ENCODE measurements around the gene PCCA. TPM values are rescaled to one million over a fixed set of nuclear protein-coding genes. Genes with fewer than 3 reads are reported as not detected.
A peak's percentile ranks its signal among the peaks of the same experiment; 100 is the strongest.

The PCCA gene
- total RNA-seq, 1 donor from 2014 or later: 33.4 TPM

- Histone ChIP-seq H3K4me3 (no peak overlapping the region), H3K4me1 (peaks cover 9% of the 10 kb centered on the region), H3K36me3 (no peaks in the 10 kb centered on the region), H3K9me3 (no peaks in the 10 kb centered on the region), H3K27me3 (no peaks in the 10 kb centered on the region), H3K27ac (peak overlapping the region; percentile 54)
- intact Hi-C loops (cut with DNase I): no loop called here
- TF ChIP-seq POLR2AphosphoS5 (IDR thresholded peaks at IDR 0.05; ENCODE audit: insufficient read depth in 1 of 2, low read depth in 1 of 2) (no peak), POLR2A (IDR thresholded peaks at IDR 0.05) (no peak), CTCF (IDR thresholded peaks at IDR 0.05) (no peak)
- DNase-seq (ENCODE audit: extremely low spot score in 2 of 2): no peak
These were observed 305.3 kb downstream of the PCCA start for GRCh38 chr13:100394005-100394695.

GRCh38 chr13:100395698-100396373 is 306.9 kb downstream of the PCCA start:
- no peak for DNase-seq (ENCODE audit: extremely low spot score in 2 of 2)
- TF ChIP-seq CTCF (IDR thresholded peaks at IDR 0.05) (no peak), POLR2AphosphoS5 (IDR thresholded peaks at IDR 0.05; ENCODE audit: insufficient read depth in 1 of 2, low read depth in 1 of 2) (no peak), POLR2A (IDR thresholded peaks at IDR 0.05) (no peak)
- H3K4me3 ChIP-seq: no peak overlapping the region
- intact Hi-C loops (cut with DNase I): no loop called here
- no peaks in the 10 kb centered on the region for H3K36me3 ChIP-seq
- H3K27ac ChIP-seq: no peak overlapping the region
- no peaks in the 10 kb centered on the region for H3K9me3 ChIP-seq
- H3K27me3 ChIP-seq: no peaks in the 10 kb centered on the region
- peaks cover 9% of the 10 kb centered on the region for H3K4me1 ChIP-seq

- H3K27ac ChIP-seq: no peak overlapping the region
- H3K27me3 ChIP-seq: no peaks in the 10 kb centered on the region
- no peak for DNase-seq (ENCODE audit: extremely low spot score in 2 of 2)
- H3K4me1 ChIP-seq: peaks cover 9% of the 10 kb centered on the region
- intact Hi-C loops (cut with DNase I): no loop called here
- no peaks in the 10 kb centered on the region for H3K9me3 ChIP-seq
- no peak for TF ChIP-seq POLR2AphosphoS5 (IDR thresholded peaks at IDR 0.05; ENCODE audit: insufficient read depth in 1 of 2, low read depth in 1 of 2)
- no peak for TF ChIP-seq CTCF (IDR thresholded peaks at IDR 0.05)
- TF ChIP-seq POLR2A (IDR thresholded peaks at IDR 0.05): no peak
- no peaks in the 10 kb centered on the region for H3K36me3 ChIP-seq
- H3K4me3 ChIP-seq: no peak overlapping the region
These were observed 307.9 kb downstream of the PCCA start for GRCh38 chr13:100396776-100397175.

- intact Hi-C loops (cut with DNase I): no loop called here
- Histone ChIP-seq H3K9me3 (no peaks in the 10 kb centered on the region), H3K36me3 (no peaks in the 10 kb centered on the region), H3K4me1 (peaks cover under 1% of the 10 kb centered on the region), H3K4me3 (no peak overlapping the region), H3K27ac (no peak overlapping the region), H3K27me3 (no peaks in the 10 kb centered on the region)
- DNase-seq (ENCODE audit: extremely low spot score in 2 of 2): no peak
- TF ChIP-seq CTCF (IDR thresholded peaks at IDR 0.05): no peak
- no peak for TF ChIP-seq POLR2AphosphoS5 (IDR thresholded peaks at IDR 0.05; ENCODE audit: insufficient read depth in 1 of 2, low read depth in 1 of 2)
- no peak for TF ChIP-seq POLR2A (IDR thresholded peaks at IDR 0.05)
These were observed 308.7 kb downstream of the PCCA start for GRCh38 chr13:100397627-100398026.

- intact Hi-C loops (cut with DNase I): no loop called here
- H3K4me1 ChIP-seq: no peaks in the 10 kb centered on the region
- no peaks in the 10 kb centered on the region for H3K9me3 ChIP-seq
- no peak overlapping the region for H3K4me3 ChIP-seq
- TF ChIP-seq CTCF (IDR thresholded peaks at IDR 0.05) (no peak), POLR2AphosphoS5 (IDR thresholded peaks at IDR 0.05; ENCODE audit: insufficient read depth in 1 of 2, low read depth in 1 of 2) (no peak), POLR2A (IDR thresholded peaks at IDR 0.05) (no peak)
- H3K36me3 ChIP-seq: no peaks in the 10 kb centered on the region
- DNase-seq (ENCODE audit: extremely low spot score in 2 of 2): no peak
- no peaks in the 10 kb centered on the region for H3K27me3 ChIP-seq
- no peak overlapping the region for H3K27ac ChIP-seq
These were observed 309.5 kb downstream of the PCCA start for GRCh38 chr13:100398360-100398759.

All from vagina (tissue), 2 donors.